ENCODE data around the gene DUX4.
"Not testable (repeated sequence)": the region's sequence is repeated elsewhere in the genome, so short reads cannot be mapped to it uniquely, and the experiment has no call there.

Gene DUX4

GRCh38 chr4:190179030-190179739 is 5.6 kb downstream of the DUX4 start:
- H3K4ac ChIP-seq (ENCODE audit: low read length); H2BK120ac ChIP-seq (ENCODE audit: low read depth, low read length); H3K27ac ChIP-seq (replicated peaks; ENCODE audit: low read length); H4K91ac ChIP-seq (ENCODE audit: low read depth, low read length, poor library complexity); H2AK5ac ChIP-seq (ENCODE audit: low read depth, low read length); H3K18ac ChIP-seq (ENCODE audit: low read length); H2BK5ac ChIP-seq (ENCODE audit: low read length); H3K14ac ChIP-seq (ENCODE audit: low read length); H3K4me3 ChIP-seq (ENCODE audit: low read length in 2 of 2); H3K9me3 ChIP-seq (replicated peaks in 1 of 2; ENCODE audit: control insufficient read depth in 2 of 2, insufficient read depth in 1 of 2, low read depth in 1 of 2, low read length in 2 of 2); H3K9ac ChIP-seq (ENCODE audit: low read depth, low read length, poor library complexity); H3K4me1 ChIP-seq (ENCODE audit: control insufficient read depth in 2 of 2, insufficient read depth in 1 of 2, low read depth in 1 of 2, low read length in 2 of 2); H3K27me3 ChIP-seq (ENCODE audit: control insufficient read depth in 3 of 3, insufficient read depth in 3 of 3, low read depth in 1 of 3, low read length in 3 of 3); H3K36me3 ChIP-seq (replicated peaks in 1 of 2; ENCODE audit: control insufficient read depth in 2 of 2, insufficient read depth in 2 of 2, low read length in 2 of 2); H2BK12ac ChIP-seq (ENCODE audit: low read length); DNase-seq (ENCODE audit: low spot score); H3K4me2 ChIP-seq (ENCODE audit: insufficient read depth, low read length, poor library complexity, severe bottlenecking); H4K8ac ChIP-seq (ENCODE audit: low read depth, low read length); H3K23ac ChIP-seq (ENCODE audit: low read depth, low read length, poor library complexity); H2BK15ac ChIP-seq (ENCODE audit: low read length); H2AFZ ChIP-seq (ENCODE audit: low read length); H3K79me1 ChIP-seq (ENCODE audit: low read depth, low read length): not testable (repeated sequence)
- WGBS, 2 donors (ENCODE audit: extremely low coverage in 2 of 2, insufficient read length in 2 of 2, insufficient replicate concordance in 1 of 2) = no CpG with 5 or more reads among the region's 2 CpGs

- H3K14ac ChIP-seq (ENCODE audit: low read length); H3K36me3 ChIP-seq (replicated peaks in 1 of 2; ENCODE audit: control insufficient read depth in 2 of 2, insufficient read depth in 2 of 2, low read length in 2 of 2); H2AK5ac ChIP-seq (ENCODE audit: low read depth, low read length); H3K9me3 ChIP-seq (replicated peaks in 1 of 2; ENCODE audit: control insufficient read depth in 2 of 2, insufficient read depth in 1 of 2, low read depth in 1 of 2, low read length in 2 of 2); H3K79me1 ChIP-seq (ENCODE audit: low read depth, low read length); H4K91ac ChIP-seq (ENCODE audit: low read depth, low read length, poor library complexity); H2BK5ac ChIP-seq (ENCODE audit: low read length); H3K18ac ChIP-seq (ENCODE audit: low read length); H2BK12ac ChIP-seq (ENCODE audit: low read length); DNase-seq (ENCODE audit: low spot score); H3K23ac ChIP-seq (ENCODE audit: low read depth, low read length, poor library complexity); H3K27ac ChIP-seq (replicated peaks; ENCODE audit: low read length); H4K8ac ChIP-seq (ENCODE audit: low read depth, low read length); H3K27me3 ChIP-seq (ENCODE audit: control insufficient read depth in 3 of 3, insufficient read depth in 3 of 3, low read depth in 1 of 3, low read length in 3 of 3); H3K4me2 ChIP-seq (ENCODE audit: insufficient read depth, low read length, poor library complexity, severe bottlenecking); H2BK15ac ChIP-seq (ENCODE audit: low read length); H3K4me1 ChIP-seq (ENCODE audit: control insufficient read depth in 2 of 2, insufficient read depth in 1 of 2, low read depth in 1 of 2, low read length in 2 of 2); H3K9ac ChIP-seq (ENCODE audit: low read depth, low read length, poor library complexity); H3K4me3 ChIP-seq (ENCODE audit: low read length in 2 of 2); H3K4ac ChIP-seq (ENCODE audit: low read length); H2AFZ ChIP-seq (ENCODE audit: low read length); H2BK120ac ChIP-seq (ENCODE audit: low read depth, low read length): not testable (repeated sequence)
- no CpG with 5 or more reads among the region's 2 CpGs for WGBS, 2 donors (ENCODE audit: extremely low coverage in 2 of 2, insufficient read length in 2 of 2, insufficient replicate concordance in 1 of 2)
These were observed 6.1 kb downstream of the DUX4 start for GRCh38 chr4:190179740-190180094.

- H2AFZ ChIP-seq (ENCODE audit: low read length); H3K27me3 ChIP-seq (ENCODE audit: control insufficient read depth in 3 of 3, insufficient read depth in 3 of 3, low read depth in 1 of 3, low read length in 3 of 3); H3K4me3 ChIP-seq (ENCODE audit: low read length in 2 of 2); H3K79me1 ChIP-seq (ENCODE audit: low read depth, low read length); H3K4me1 ChIP-seq (ENCODE audit: control insufficient read depth in 2 of 2, insufficient read depth in 1 of 2, low read depth in 1 of 2, low read length in 2 of 2); H3K27ac ChIP-seq (replicated peaks; ENCODE audit: low read length); H2BK5ac ChIP-seq (ENCODE audit: low read length); H3K4ac ChIP-seq (ENCODE audit: low read length); H3K9me3 ChIP-seq (replicated peaks in 1 of 2; ENCODE audit: control insufficient read depth in 2 of 2, insufficient read depth in 1 of 2, low read depth in 1 of 2, low read length in 2 of 2); DNase-seq (ENCODE audit: low spot score); H4K8ac ChIP-seq (ENCODE audit: low read depth, low read length); H2BK120ac ChIP-seq (ENCODE audit: low read depth, low read length); H2BK12ac ChIP-seq (ENCODE audit: low read length); H2AK5ac ChIP-seq (ENCODE audit: low read depth, low read length); H3K14ac ChIP-seq (ENCODE audit: low read length); H3K9ac ChIP-seq (ENCODE audit: low read depth, low read length, poor library complexity); H3K23ac ChIP-seq (ENCODE audit: low read depth, low read length, poor library complexity); H3K18ac ChIP-seq (ENCODE audit: low read length); H3K36me3 ChIP-seq (replicated peaks in 1 of 2; ENCODE audit: control insufficient read depth in 2 of 2, insufficient read depth in 2 of 2, low read length in 2 of 2); H3K4me2 ChIP-seq (ENCODE audit: insufficient read depth, low read length, poor library complexity, severe bottlenecking); H4K91ac ChIP-seq (ENCODE audit: low read depth, low read length, poor library complexity); H2BK15ac ChIP-seq (ENCODE audit: low read length): not testable (repeated sequence)
- no CpG with 5 or more reads among the region's 1 CpG for WGBS, 2 donors (ENCODE audit: extremely low coverage in 2 of 2, insufficient read length in 2 of 2, insufficient replicate concordance in 1 of 2)
These were observed 7.4 kb downstream of the DUX4 start for GRCh38 chr4:190180947-190181346.

- not testable (repeated sequence) for DNase-seq (ENCODE audit: low spot score); H3K4me1 ChIP-seq (ENCODE audit: control insufficient read depth in 2 of 2, insufficient read depth in 1 of 2, low read depth in 1 of 2, low read length in 2 of 2); H3K18ac ChIP-seq (ENCODE audit: low read length); H3K36me3 ChIP-seq (replicated peaks in 1 of 2; ENCODE audit: control insufficient read depth in 2 of 2, insufficient read depth in 2 of 2, low read length in 2 of 2); H4K8ac ChIP-seq (ENCODE audit: low read depth, low read length); H2BK15ac ChIP-seq (ENCODE audit: low read length); H4K91ac ChIP-seq (ENCODE audit: low read depth, low read length, poor library complexity); H3K27ac ChIP-seq (replicated peaks; ENCODE audit: low read length); H3K23ac ChIP-seq (ENCODE audit: low read depth, low read length, poor library complexity); H3K4me3 ChIP-seq (ENCODE audit: low read length in 2 of 2); H3K27me3 ChIP-seq (ENCODE audit: control insufficient read depth in 3 of 3, insufficient read depth in 3 of 3, low read depth in 1 of 3, low read length in 3 of 3); H3K79me1 ChIP-seq (ENCODE audit: low read depth, low read length); H2BK5ac ChIP-seq (ENCODE audit: low read length); H2AFZ ChIP-seq (ENCODE audit: low read length); H3K4me2 ChIP-seq (ENCODE audit: insufficient read depth, low read length, poor library complexity, severe bottlenecking); H2AK5ac ChIP-seq (ENCODE audit: low read depth, low read length); H2BK12ac ChIP-seq (ENCODE audit: low read length); H2BK120ac ChIP-seq (ENCODE audit: low read depth, low read length); H3K14ac ChIP-seq (ENCODE audit: low read length); H3K9me3 ChIP-seq (replicated peaks in 1 of 2; ENCODE audit: control insufficient read depth in 2 of 2, insufficient read depth in 1 of 2, low read depth in 1 of 2, low read length in 2 of 2); H3K4ac ChIP-seq (ENCODE audit: low read length)
- H3K9ac ChIP-seq (ENCODE audit: low read depth, low read length, poor library complexity) = peak overlapping the region; percentile 70
- no CpG with 5 or more reads among the region's 7 CpGs for WGBS, 2 donors (ENCODE audit: extremely low coverage in 2 of 2, insufficient read length in 2 of 2, insufficient replicate concordance in 1 of 2)
These were observed 8.0 kb downstream of the DUX4 start for GRCh38 chr4:190181481-190182100.
